Neural progenitor cell (in vitro differentiated cells): ENCODE measurements around the gene DNMT3B. TPM values are rescaled to one million over a fixed set of nuclear protein-coding genes. Genes with fewer than 3 reads are reported as not detected.

Source experiments
- DNase-seq: peaks from one replicate; pipeline ENCODE4 v3.0.0-alpha.2; 2016; ENCODE audit warnings: low spot score
- H2AFZ ChIP-seq: fragments of 200-600 bp; sonication (generic); replicated peaks from 2 replicates; pipeline ENCODE4 v1.6.1; 2016; ENCODE audit warnings: antibody characterized with exemption
- H3F3A ChIP-seq: fragments of 200-600 bp; sonication (generic); 2 replicates; pipeline ENCODE4 v1.6.1; 2016; ENCODE audit warnings: antibody characterized with exemption, low read depth
- H3K27ac ChIP-seq: fragments of 200-600 bp; sonication (generic); 2 replicates; pipeline ENCODE4 v1.5.1; 2016; ENCODE audit warnings: mild to moderate bottlenecking
- H3K27me3 ChIP-seq: fragments of 200-600 bp; sonication (generic); 2 replicates; pipeline ENCODE4 v1.6.1; 2016; ENCODE audit warnings: mild to moderate bottlenecking, moderate library complexity
- H3K36me3 ChIP-seq: fragments of 200-600 bp; sonication (generic); 2 replicates; pipeline ENCODE4 v1.5.1; 2016
- H3K4me1 ChIP-seq: fragments of 200-600 bp; sonication (generic); 2 replicates; pipeline ENCODE4 v1.6.1; 2016; ENCODE audit warnings: mixed run types
- H3K4me2 ChIP-seq: fragments of 200-600 bp; sonication (generic); 2 replicates; pipeline ENCODE4 v1.6.1; 2016
- H3K4me3 ChIP-seq: fragments of 200-600 bp; sonication (generic); 2 replicates; pipeline ENCODE4 v1.5.1; 2016
- H3K79me2 ChIP-seq: fragments of 200-600 bp; sonication (generic); 2 replicates; pipeline ENCODE4 v1.6.1; 2016; ENCODE audit warnings: low read depth
- H3K9ac ChIP-seq: fragments of 200-600 bp; sonication (generic); 2 replicates; pipeline ENCODE4 v1.6.1; 2016
- H3K9me3 ChIP-seq: fragments of 200-600 bp; sonication (generic); 2 replicates; pipeline ENCODE4 v1.5.1; 2016; ENCODE audit warnings: low read depth
- H4K20me1 ChIP-seq: fragments of 200-600 bp; sonication (generic); 2 replicates; pipeline ENCODE4 v1.6.1; 2016; ENCODE audit warnings: low read depth
- H3K27ac Mint-ChIP-seq: 3 replicates; pipeline ENCODE4 v1.8.0; 2021; ENCODE audit warnings: mixed read lengths
- H3K27me3 Mint-ChIP-seq: 2 replicates; pipeline ENCODE4 v1.8.0; 2022; ENCODE audit warnings: low read depth, mild to moderate bottlenecking, inconsistent platforms, moderate library complexity, mixed read lengths; ENCODE audit not compliant: insufficient read depth
- H3K36me3 Mint-ChIP-seq: 3 replicates; pipeline ENCODE4 v1.8.0; 2021; ENCODE audit warnings: mixed read lengths
- H3K4me1 Mint-ChIP-seq: 3 replicates; pipeline ENCODE4 v1.8.0; 2021; ENCODE audit warnings: mixed read lengths
- H3K4me3 Mint-ChIP-seq: 3 replicates; pipeline ENCODE4 v1.8.0; 2021; ENCODE audit warnings: mild to moderate bottlenecking, moderate library complexity, mixed read lengths
- H3K9me3 Mint-ChIP-seq: 3 replicates; pipeline ENCODE4 v1.8.0; 2020; ENCODE audit warnings: mixed read lengths
- EZH2 ChIP-seq: fragments of 200-600 bp; sonication (generic); IDR thresholded peaks from 2 replicates; pipeline ENCODE4 v1.6.1; 2017; ENCODE audit warnings: antibody characterized with exemption, mild to moderate bottlenecking, moderate library complexity
- EZH2phosphoT487 ChIP-seq: fragments of 200-600 bp; sonication (generic); IDR thresholded peaks from 2 replicates; pipeline ENCODE4 v1.6.1; 2017; ENCODE audit warnings: antibody characterized with exemption
- total RNA-seq: library from RNA; depleted of rRNA; stranded (reverse); fragments of >200 nt; gene quantifications from 2 replicates; pipeline ENCODE4 v1.2.3, GENCODE V29; 2015; ENCODE audit warnings: low replicate concordance
- TF ChIP-seq, protein P1 (sequence below): fragments of 200-600 bp; sonication (generic); IDR thresholded peaks from 2 replicates; pipeline ENCODE4 v1.5.1; 2017; ENCODE audit warnings: antibody characterized with exemption, mild to moderate bottlenecking

DNMT3B gene
- total RNA-seq, 1 donor from 2014 or later, result 114 TPM

DNA sequence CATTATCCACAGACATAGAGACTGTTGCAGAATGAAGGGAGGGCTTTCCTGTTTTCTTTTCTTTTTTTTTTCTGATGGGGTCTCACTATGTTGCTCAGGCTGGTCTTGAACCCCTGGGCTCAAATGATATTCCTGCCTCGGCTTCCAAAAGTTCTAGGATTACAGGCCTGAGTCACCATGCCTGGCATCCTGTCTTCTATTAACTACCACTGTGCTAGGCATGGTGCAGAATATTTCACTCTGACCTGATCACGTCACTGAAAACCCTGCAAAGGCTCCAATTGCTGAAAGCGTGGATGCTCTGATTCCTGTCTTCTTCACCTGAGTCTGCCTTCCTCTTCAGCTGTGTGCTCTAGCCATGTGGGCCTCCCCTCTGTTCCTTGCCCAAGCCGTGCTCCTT lies 8.5 kb upstream of the DNMT3B start:
- H3K4me1 Mint-ChIP-seq, result peaks cover 20% of the 10 kb centered on the region
- Histone ChIP-seq H3K4me3 (no peak overlapping the region), H3K4me1 (peaks cover 29% of the 10 kb centered on the region), H3K4me2 (no peak overlapping the region), H3K36me3 (no peaks in the 10 kb centered on the region), H4K20me1 (no peaks in the 10 kb centered on the region), H3K79me2 (no peaks in the 10 kb centered on the region), H2AFZ (no peak overlapping the region), H3K27me3 (no peaks in the 10 kb centered on the region), H3K9me3 (no peaks in the 10 kb centered on the region), H3K9ac (no peak overlapping the region), H3F3A (peaks cover 39% of the 10 kb centered on the region), H3K27ac (no peak overlapping the region)
- H3K27ac Mint-ChIP-seq, result no peak overlapping the region
- TF ChIP-seq EZH2 (no peak), EZH2phosphoT487 (no peak)
- TF ChIP-seq, protein P1, sequence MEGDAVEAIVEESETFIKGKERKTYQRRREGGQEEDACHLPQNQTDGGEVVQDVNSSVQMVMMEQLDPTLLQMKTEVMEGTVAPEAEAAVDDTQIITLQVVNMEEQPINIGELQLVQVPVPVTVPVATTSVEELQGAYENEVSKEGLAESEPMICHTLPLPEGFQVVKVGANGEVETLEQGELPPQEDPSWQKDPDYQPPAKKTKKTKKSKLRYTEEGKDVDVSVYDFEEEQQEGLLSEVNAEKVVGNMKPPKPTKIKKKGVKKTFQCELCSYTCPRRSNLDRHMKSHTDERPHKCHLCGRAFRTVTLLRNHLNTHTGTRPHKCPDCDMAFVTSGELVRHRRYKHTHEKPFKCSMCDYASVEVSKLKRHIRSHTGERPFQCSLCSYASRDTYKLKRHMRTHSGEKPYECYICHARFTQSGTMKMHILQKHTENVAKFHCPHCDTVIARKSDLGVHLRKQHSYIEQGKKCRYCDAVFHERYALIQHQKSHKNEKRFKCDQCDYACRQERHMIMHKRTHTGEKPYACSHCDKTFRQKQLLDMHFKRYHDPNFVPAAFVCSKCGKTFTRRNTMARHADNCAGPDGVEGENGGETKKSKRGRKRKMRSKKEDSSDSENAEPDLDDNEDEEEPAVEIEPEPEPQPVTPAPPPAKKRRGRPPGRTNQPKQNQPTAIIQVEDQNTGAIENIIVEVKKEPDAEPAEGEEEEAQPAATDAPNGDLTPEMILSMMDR, result no peak
- H3K9me3 Mint-ChIP-seq, result no peaks in the 10 kb centered on the region
- H3K27me3 Mint-ChIP-seq, result peaks cover 5% of the 10 kb centered on the region
- DNase-seq, result no peak
- H3K4me3 Mint-ChIP-seq, result no peak overlapping the region
- H3K36me3 Mint-ChIP-seq, result no peaks in the 10 kb centered on the region

DNA sequence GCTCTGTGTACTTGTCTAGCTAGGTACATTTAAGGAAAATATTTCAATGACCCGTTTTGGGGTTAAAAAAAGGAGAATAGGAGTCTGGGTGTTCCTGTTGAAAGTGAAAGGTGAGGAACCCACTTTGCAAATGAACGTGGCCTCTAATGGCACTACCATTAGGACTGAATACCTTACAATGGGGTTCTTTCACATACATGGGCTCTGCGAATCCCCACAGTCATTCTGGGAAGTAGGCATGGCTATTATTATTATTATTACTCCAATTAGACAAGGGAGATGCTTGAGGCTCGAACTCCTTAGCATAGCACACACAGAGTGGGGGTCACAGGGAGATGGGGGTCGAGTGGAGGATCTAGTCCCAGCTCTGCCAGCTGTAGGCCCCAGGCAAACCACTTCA lies 6.0 kb upstream of the DNMT3B start:
- Mint-ChIP-seq H3K4me3 (no peak overlapping the region), H3K4me1 (peaks cover 7% of the 10 kb centered on the region), H3K9me3 (no peaks in the 10 kb centered on the region), H3K27me3 (peaks cover 3% of the 10 kb centered on the region), H3K27ac (no peak overlapping the region), H3K36me3 (no peaks in the 10 kb centered on the region)
- Histone ChIP-seq H3K9ac (no peak overlapping the region), H4K20me1 (no peaks in the 10 kb centered on the region), H3K36me3 (no peaks in the 10 kb centered on the region), H3K79me2 (no peaks in the 10 kb centered on the region), H3K27me3 (no peaks in the 10 kb centered on the region), H3F3A (peaks cover 30% of the 10 kb centered on the region), H3K4me1 (peaks cover 15% of the 10 kb centered on the region), H3K4me3 (no peak overlapping the region), H3K4me2 (no peak overlapping the region), H2AFZ (no peak overlapping the region), H3K27ac (no peak overlapping the region), H3K9me3 (no peaks in the 10 kb centered on the region)
- TF ChIP-seq EZH2, result no peak
- TF ChIP-seq EZH2phosphoT487, result no peak
- TF ChIP-seq, protein P1, result no peak
- DNase-seq, result no peak

DNA sequence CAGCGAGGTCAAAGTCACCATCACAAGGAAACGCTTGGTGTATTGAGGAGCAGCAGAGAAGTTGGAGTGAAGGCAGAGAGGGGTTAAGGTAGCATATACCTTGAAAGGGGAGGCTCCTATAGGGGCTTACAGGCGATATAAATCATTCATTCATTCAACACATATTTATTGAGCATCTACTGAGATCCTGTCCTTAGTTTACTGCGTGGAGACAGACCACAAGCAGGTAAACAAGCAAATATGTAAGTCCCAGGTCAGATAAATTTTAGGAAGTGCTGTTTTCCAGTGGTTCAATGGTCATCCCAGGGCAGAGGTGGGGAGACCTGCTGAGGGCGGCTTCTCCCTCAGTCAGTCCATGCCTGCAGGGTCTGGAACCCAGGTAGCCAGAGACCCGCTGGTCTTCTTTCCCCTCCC lies 761 bp upstream of the DNMT3B start:
- peaks cover 25% of the 10 kb centered on the region for H4K20me1 ChIP-seq
- TF ChIP-seq, protein P1, result no peak
- TF ChIP-seq EZH2phosphoT487 (no peak), EZH2 (no peak)
- peak overlapping the region; percentile 78 for H3K4me3 Mint-ChIP-seq
- no peaks in the 10 kb centered on the region for H3K9me3 Mint-ChIP-seq
- H3K79me2 ChIP-seq, result peaks cover 40% of the 10 kb centered on the region
- no peaks in the 10 kb centered on the region for H3K9me3 ChIP-seq
- H3K9ac ChIP-seq, result no peak overlapping the region
- H3K4me3 ChIP-seq, result peak overlapping the region; percentile 99
- peaks cover 27% of the 10 kb centered on the region for H3K4me1 Mint-ChIP-seq
- DNase-seq, result no peak
- H3K27me3 ChIP-seq, result no peaks in the 10 kb centered on the region
- no peak overlapping the region for H3K27ac Mint-ChIP-seq
- H2AFZ ChIP-seq, result no peak overlapping the region
- peaks cover 2% of the 10 kb centered on the region for H3K27me3 Mint-ChIP-seq
- no peak overlapping the region for H3K27ac ChIP-seq
- peaks cover 26% of the 10 kb centered on the region for H3K4me1 ChIP-seq
- H3K4me2 ChIP-seq, result peak overlapping the region; percentile 89
- H3K36me3 Mint-ChIP-seq, result no peaks in the 10 kb centered on the region
- H3K36me3 ChIP-seq, result no peaks in the 10 kb centered on the region
- H3F3A ChIP-seq, result peaks cover 38% of the 10 kb centered on the region
